ENCODE measurements around the gene TAF4. TPM values are rescaled to one million over a fixed set of nuclear protein-coding genes. Genes with fewer than 3 reads are reported as not detected.

The TAF4 gene
- polyA plus RNA-seq, 1 donor from 2014 or later, result 10.2 TPM

- no peaks in the 10 kb centered on the region for H3K36me3 ChIP-seq (ENCODE audit: insufficient read depth, low read length)
- H4K20me1 ChIP-seq (ENCODE audit: insufficient read depth), result no peaks in the 10 kb centered on the region
- no peak overlapping the region for H3K27ac ChIP-seq (ENCODE audit: low read length)
- no peak overlapping the region for H3K9ac ChIP-seq (ENCODE audit: low read length)
- H3K27me3 ChIP-seq (ENCODE audit: insufficient read depth, low read depth, low read length), result no peaks in the 10 kb centered on the region
- no peaks in the 10 kb centered on the region for H3K9me3 ChIP-seq (ENCODE audit: low read length)
- no peak overlapping the region for H3K4me2 ChIP-seq (ENCODE audit: low read length)
- H3K4me3 ChIP-seq (ENCODE audit: low read length), result no peak overlapping the region
- TF ChIP-seq MXI1 (conservative IDR thresholded peaks at IDR 0.05; ENCODE audit: poor library complexity, severe bottlenecking), result no peak
- TF ChIP-seq, protein P1, sequence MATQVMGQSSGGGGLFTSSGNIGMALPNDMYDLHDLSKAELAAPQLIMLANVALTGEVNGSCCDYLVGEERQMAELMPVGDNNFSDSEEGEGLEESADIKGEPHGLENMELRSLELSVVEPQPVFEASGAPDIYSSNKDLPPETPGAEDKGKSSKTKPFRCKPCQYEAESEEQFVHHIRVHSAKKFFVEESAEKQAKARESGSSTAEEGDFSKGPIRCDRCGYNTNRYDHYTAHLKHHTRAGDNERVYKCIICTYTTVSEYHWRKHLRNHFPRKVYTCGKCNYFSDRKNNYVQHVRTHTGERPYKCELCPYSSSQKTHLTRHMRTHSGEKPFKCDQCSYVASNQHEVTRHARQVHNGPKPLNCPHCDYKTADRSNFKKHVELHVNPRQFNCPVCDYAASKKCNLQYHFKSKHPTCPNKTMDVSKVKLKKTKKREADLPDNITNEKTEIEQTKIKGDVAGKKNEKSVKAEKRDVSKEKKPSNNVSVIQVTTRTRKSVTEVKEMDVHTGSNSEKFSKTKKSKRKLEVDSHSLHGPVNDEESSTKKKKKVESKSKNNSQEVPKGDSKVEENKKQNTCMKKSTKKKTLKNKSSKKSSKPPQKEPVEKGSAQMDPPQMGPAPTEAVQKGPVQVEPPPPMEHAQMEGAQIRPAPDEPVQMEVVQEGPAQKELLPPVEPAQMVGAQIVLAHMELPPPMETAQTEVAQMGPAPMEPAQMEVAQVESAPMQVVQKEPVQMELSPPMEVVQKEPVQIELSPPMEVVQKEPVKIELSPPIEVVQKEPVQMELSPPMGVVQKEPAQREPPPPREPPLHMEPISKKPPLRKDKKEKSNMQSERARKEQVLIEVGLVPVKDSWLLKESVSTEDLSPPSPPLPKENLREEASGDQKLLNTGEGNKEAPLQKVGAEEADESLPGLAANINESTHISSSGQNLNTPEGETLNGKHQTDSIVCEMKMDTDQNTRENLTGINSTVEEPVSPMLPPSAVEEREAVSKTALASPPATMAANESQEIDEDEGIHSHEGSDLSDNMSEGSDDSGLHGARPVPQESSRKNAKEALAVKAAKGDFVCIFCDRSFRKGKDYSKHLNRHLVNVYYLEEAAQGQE (IDR thresholded peaks at IDR 0.05; ENCODE audit: borderline replicate concordance), result no peak
- no peak for TF ChIP-seq SMC3 (conservative IDR thresholded peaks at IDR 0.05; ENCODE audit: poor library complexity)
- TF ChIP-seq EZH2 (IDR thresholded peaks at IDR 0.05; ENCODE audit: borderline replicate concordance, insufficient read depth, low read length, poor library complexity, severe bottlenecking), result no peak
- TF ChIP-seq CTCF (IDR thresholded peaks at IDR 0.05; ENCODE audit: poor library complexity, severe bottlenecking), result no peak
- TF ChIP-seq POLR2AphosphoS5 (IDR thresholded peaks at IDR 0.05), result no peak
- no peak for TF ChIP-seq RAD21 (conservative IDR thresholded peaks at IDR 0.05)
- H3K9me2 ChIP-seq (ENCODE audit: insufficient read depth, low read length), result no peaks in the 10 kb centered on the region
- no peak overlapping the region for H2AFZ ChIP-seq (ENCODE audit: low read depth, low read length)
- H3F3A ChIP-seq (ENCODE audit: insufficient read depth, low read length, poor library complexity, severe bottlenecking), result no peaks in the 10 kb centered on the region
- peaks cover 46% of the 10 kb centered on the region for H3K79me2 ChIP-seq (replicated peaks; ENCODE audit: insufficient read depth, low read length)
These were observed 36.4 kb downstream of the TAF4 start for GRCh38 chr20:62029296-62029695.

GRCh38 chr20:62028384-62028783, 37.3 kb downstream of the TAF4 start:
- Histone ChIP-seq H4K20me1 (ENCODE audit: insufficient read depth) (no peaks in the 10 kb centered on the region), H3K9ac (ENCODE audit: low read length) (no peak overlapping the region), H3K9me3 (ENCODE audit: low read length) (no peaks in the 10 kb centered on the region), H3K4me2 (ENCODE audit: low read length) (no peak overlapping the region), H2AFZ (ENCODE audit: low read depth, low read length) (no peak overlapping the region), H3K36me3 (ENCODE audit: insufficient read depth, low read length) (no peaks in the 10 kb centered on the region), H3K9me2 (ENCODE audit: insufficient read depth, low read length) (no peaks in the 10 kb centered on the region), H3K27me3 (ENCODE audit: insufficient read depth, low read depth, low read length) (no peaks in the 10 kb centered on the region), H3F3A (ENCODE audit: insufficient read depth, low read length, poor library complexity, severe bottlenecking) (no peaks in the 10 kb centered on the region), H3K4me3 (ENCODE audit: low read length) (no peak overlapping the region), H3K79me2 (replicated peaks; ENCODE audit: insufficient read depth, low read length) (peaks cover 48% of the 10 kb centered on the region), H3K27ac (ENCODE audit: low read length) (no peak overlapping the region)
- no peak for TF ChIP-seq CTCF (IDR thresholded peaks at IDR 0.05; ENCODE audit: poor library complexity, severe bottlenecking)
- TF ChIP-seq, protein P1 (IDR thresholded peaks at IDR 0.05; ENCODE audit: borderline replicate concordance), result no peak
- no peak for TF ChIP-seq EP300 (conservative IDR thresholded peaks at IDR 0.05; ENCODE audit: poor library complexity, severe bottlenecking)
- no peak for TF ChIP-seq SMC3 (conservative IDR thresholded peaks at IDR 0.05; ENCODE audit: poor library complexity)
- TF ChIP-seq TAF1 (IDR thresholded peaks at IDR 0.05; ENCODE audit: low read depth), result no peak
- TF ChIP-seq MXI1 (conservative IDR thresholded peaks at IDR 0.05; ENCODE audit: poor library complexity, severe bottlenecking), result no peak
- no peak for TF ChIP-seq EZH2 (IDR thresholded peaks at IDR 0.05; ENCODE audit: borderline replicate concordance, insufficient read depth, low read length, poor library complexity, severe bottlenecking)
- TF ChIP-seq RAD21 (conservative IDR thresholded peaks at IDR 0.05), result no peak
- TF ChIP-seq POLR2AphosphoS5 (IDR thresholded peaks at IDR 0.05), result no peak
